ENCODE data around the gene NT5E. TPM values are rescaled to one million over a fixed set of nuclear protein-coding genes. Genes with fewer than 3 reads are reported as not detected.

NT5E gene
- total RNA-seq, 2 experiments from 2014 or later = 2.7 to 3.3 TPM

GRCh38 chr6:85429346-85429745 is 20.5 kb upstream of the NT5E start:
- DNase-seq (no peak), ATAC-seq (ENCODE audit: poor library complexity) (no peak)
- H3K4me1 ChIP-seq (ENCODE audit: insufficient read depth, low read length) = no peaks in the 10 kb centered on the region
- H3K4me3 ChIP-seq (ENCODE audit: low read length) = no peak overlapping the region
- Mint-ChIP-seq H3K4me3 (no peak overlapping the region), H3K36me3 (ENCODE audit: low read depth) (no peaks in the 10 kb centered on the region), H3K4me1 (ENCODE audit: low read depth) (no peaks in the 10 kb centered on the region), H3K9me3 (peaks cover 7% of the 10 kb centered on the region), H3K27me3 (no peaks in the 10 kb centered on the region), H3K27ac (no peak overlapping the region)
- no peak overlapping the region for H3K27ac ChIP-seq (ENCODE audit: low read depth in 1 of 2, low read length in 2 of 2)
- no peaks in the 10 kb centered on the region for H3K36me3 ChIP-seq (ENCODE audit: insufficient read depth, low read length)
- no peaks in the 10 kb centered on the region for H3K27me3 ChIP-seq (ENCODE audit: control insufficient read depth in 1 of 2, insufficient read depth in 2 of 2, low read length in 2 of 2)
- intact Hi-C loops (cut with DNase I, micrococcal nuclease) = no loop called here
- CTCF ChIA-PET = no interaction called here
- peaks cover 11 to 14% of the 10 kb centered on the region in 2 experiments for H3K9me3 ChIP-seq (ENCODE audit: control insufficient read depth in 1 of 2, insufficient read depth in 1 of 2, low read length in 2 of 2)
- POLR2A ChIA-PET = no interaction called here
- TF ChIP-seq CTCF (IDR thresholded peaks at IDR 0.05) = no peak

- Mint-ChIP-seq H3K4me3 (no peak overlapping the region), H3K36me3 (ENCODE audit: low read depth) (no peaks in the 10 kb centered on the region), H3K9me3 (peaks cover 2% of the 10 kb centered on the region), H3K4me1 (ENCODE audit: low read depth) (no peaks in the 10 kb centered on the region), H3K27me3 (no peaks in the 10 kb centered on the region), H3K27ac (no peak overlapping the region)
- intact Hi-C loops (cut with DNase I, micrococcal nuclease) = no loop called here
- ChIA-PET CTCF (no interaction called here), POLR2A (no interaction called here)
- ATAC-seq (ENCODE audit: poor library complexity) = no peak
- Histone ChIP-seq H3K27me3 (ENCODE audit: control insufficient read depth in 1 of 2, insufficient read depth in 2 of 2, low read length in 2 of 2) (no peaks in the 10 kb centered on the region), H3K9me3 (ENCODE audit: control insufficient read depth in 1 of 2, insufficient read depth in 1 of 2, low read length in 2 of 2) (peaks cover 4 to 11% of the 10 kb centered on the region in 2 experiments), H3K4me3 (ENCODE audit: low read length) (no peak overlapping the region), H3K36me3 (ENCODE audit: insufficient read depth, low read length) (no peaks in the 10 kb centered on the region), H3K4me1 (ENCODE audit: insufficient read depth, low read length) (no peaks in the 10 kb centered on the region), H3K27ac (ENCODE audit: low read depth in 1 of 2, low read length in 2 of 2) (no peak overlapping the region)
- DNase-seq = no peak
- TF ChIP-seq CTCF (IDR thresholded peaks at IDR 0.05) = no peak
Observed at GRCh38 chr6:85431271-85431670, 18.6 kb upstream of the NT5E start.

- no peak overlapping the region for H3K27ac Mint-ChIP-seq
- Histone ChIP-seq H3K27me3 (ENCODE audit: control insufficient read depth in 1 of 2, insufficient read depth in 2 of 2, low read length in 2 of 2) (no peaks in the 10 kb centered on the region), H3K36me3 (ENCODE audit: insufficient read depth, low read length) (no peaks in the 10 kb centered on the region), H3K4me3 (ENCODE audit: low read length) (no peak overlapping the region), H3K27ac (ENCODE audit: low read depth in 1 of 2, low read length in 2 of 2) (no peak overlapping the region), H3K4me1 (ENCODE audit: insufficient read depth, low read length) (no peaks in the 10 kb centered on the region), H3K9me3 (ENCODE audit: control insufficient read depth in 1 of 2, insufficient read depth in 1 of 2, low read length in 2 of 2) (peaks cover 0 to 3% of the 10 kb centered on the region in 2 experiments)
- no peak overlapping the region for H3K4me3 Mint-ChIP-seq
- H3K9me3 Mint-ChIP-seq = no peaks in the 10 kb centered on the region
- no peaks in the 10 kb centered on the region for H3K36me3 Mint-ChIP-seq (ENCODE audit: low read depth)
- ChIA-PET POLR2A (no interaction called here), CTCF (no interaction called here)
- intact Hi-C loops (cut with DNase I, micrococcal nuclease) = no loop called here
- ATAC-seq (ENCODE audit: poor library complexity) = no peak
- no peaks in the 10 kb centered on the region for H3K4me1 Mint-ChIP-seq (ENCODE audit: low read depth)
- DNase-seq = no peak
- no peak for TF ChIP-seq CTCF (IDR thresholded peaks at IDR 0.05)
- no peaks in the 10 kb centered on the region for H3K27me3 Mint-ChIP-seq
Observed at GRCh38 chr6:85432554-85432953, 17.3 kb upstream of the NT5E start.
